HG02588 (cell line): ENCODE data around the gene ZNF511.
A peak's percentile ranks its signal among the peaks of the same experiment; 100 is the strongest.
"Not testable (repeated sequence)": the region's sequence is repeated elsewhere in the genome, so short reads cannot be mapped to it uniquely, and the experiment has no call there.

Experiments
- ATAC-seq: cut with Tn5 transposase; IDR thresholded peaks from one replicate; pipeline ENCODE4 v1.9.1; 2021; ENCODE audit warnings: mild to moderate bottlenecking, moderate library complexity; ENCODE audit not compliant: unreplicated experiment

ZNF511 gene

DNA sequence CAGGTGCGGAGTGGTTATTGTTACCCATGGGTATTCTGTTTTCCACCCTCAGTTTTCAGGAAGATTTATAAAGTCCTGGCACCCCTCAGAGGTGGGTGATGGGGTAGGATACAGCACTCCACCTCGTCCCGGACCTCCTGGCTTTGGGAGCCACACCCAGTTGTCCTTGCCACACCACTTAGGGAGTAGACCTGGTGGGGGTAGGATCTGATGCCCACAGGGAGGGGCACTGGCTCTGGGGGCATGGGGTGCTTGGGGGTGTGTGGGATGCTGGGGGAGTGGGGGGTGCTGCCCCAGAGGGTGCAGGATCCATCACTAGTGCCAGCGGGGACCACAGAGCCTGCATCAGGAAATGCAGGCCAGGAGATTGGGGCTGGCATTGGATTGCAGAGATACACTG, 4.5 kb downstream of the ZNF511 start:
- no peak for ATAC-seq

DNA sequence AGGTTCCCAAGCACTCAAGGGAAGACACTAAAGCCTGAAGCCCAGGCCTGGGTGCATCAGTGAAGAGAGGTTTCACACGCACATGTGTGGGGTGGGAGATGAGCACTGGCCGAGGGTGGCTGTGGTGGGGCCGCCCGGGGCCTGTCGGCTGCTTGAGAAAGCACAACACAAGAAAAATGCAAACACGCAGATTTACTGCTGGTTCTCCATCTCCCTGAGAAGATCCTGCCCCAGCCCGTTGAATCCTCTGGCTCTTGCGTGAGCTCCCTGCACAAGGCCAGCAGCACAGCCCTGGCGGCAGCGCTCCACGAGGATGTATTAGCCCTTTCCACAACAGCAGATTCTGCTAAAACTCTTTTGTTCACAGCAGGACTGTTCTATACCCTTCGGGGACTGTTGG, 6.2 kb downstream of the ZNF511 start:
- ATAC-seq = no peak

DNA sequence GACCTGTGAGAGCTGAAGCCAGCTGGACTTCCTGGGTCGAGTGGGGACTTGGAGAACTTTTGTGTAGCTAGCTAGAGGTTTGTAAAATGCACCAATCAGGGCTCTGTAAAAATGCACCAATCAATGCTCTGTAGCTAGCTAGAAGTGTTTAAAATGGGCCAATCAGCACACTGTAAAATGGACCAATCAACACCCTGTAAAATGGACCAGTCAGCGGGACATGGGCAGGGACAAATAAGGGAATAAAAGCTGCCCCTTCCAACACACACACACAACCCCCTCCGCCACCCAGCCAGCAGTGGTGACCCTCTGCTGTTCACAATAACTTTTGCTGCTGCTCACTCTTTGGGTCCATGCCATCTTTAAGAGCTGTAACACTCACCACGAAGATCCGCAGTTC, 7.1 kb downstream of the ZNF511 start:
- no peak for ATAC-seq

- ATAC-seq = no peak
Measured at GRCh38 chr10:133316266-133316665, 7.6 kb downstream of the ZNF511 start.

- no peak for ATAC-seq
Measured at GRCh38 chr10:133316732-133317131, 8.0 kb downstream of the ZNF511 start.

DNA sequence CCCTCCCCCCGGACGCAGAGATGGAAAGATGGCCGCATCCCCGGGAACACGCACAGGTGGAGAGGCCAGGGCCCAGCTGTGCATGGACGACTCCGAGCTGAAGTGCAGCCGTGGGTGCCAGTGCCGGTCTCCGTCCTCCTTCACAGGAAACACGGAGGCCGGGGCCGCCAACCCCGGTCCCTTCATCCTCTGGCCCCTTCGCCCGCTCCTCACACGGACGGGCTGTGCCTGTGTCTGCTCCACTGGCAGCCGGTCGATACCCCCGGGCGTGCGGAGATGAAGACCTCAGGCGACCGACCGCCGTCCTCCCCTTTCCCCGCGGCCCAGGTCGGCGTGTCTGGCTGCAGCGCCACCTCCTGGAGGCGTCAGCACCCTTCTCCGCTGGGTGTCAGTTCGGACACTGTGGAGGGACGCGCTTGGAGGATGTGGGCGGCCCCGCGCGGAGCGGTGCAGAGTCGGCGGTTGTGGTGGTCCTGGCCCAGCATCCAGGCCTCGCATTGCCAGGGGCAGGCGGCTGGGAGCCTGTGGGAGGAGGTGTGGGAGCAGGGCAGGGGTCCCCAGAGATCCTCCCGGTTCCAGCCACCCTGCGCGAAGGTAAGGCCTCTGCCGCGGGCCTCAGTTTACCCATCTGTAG, 9.9 kb downstream of the ZNF511 start:
- ATAC-seq = peak; percentile 74

DNA sequence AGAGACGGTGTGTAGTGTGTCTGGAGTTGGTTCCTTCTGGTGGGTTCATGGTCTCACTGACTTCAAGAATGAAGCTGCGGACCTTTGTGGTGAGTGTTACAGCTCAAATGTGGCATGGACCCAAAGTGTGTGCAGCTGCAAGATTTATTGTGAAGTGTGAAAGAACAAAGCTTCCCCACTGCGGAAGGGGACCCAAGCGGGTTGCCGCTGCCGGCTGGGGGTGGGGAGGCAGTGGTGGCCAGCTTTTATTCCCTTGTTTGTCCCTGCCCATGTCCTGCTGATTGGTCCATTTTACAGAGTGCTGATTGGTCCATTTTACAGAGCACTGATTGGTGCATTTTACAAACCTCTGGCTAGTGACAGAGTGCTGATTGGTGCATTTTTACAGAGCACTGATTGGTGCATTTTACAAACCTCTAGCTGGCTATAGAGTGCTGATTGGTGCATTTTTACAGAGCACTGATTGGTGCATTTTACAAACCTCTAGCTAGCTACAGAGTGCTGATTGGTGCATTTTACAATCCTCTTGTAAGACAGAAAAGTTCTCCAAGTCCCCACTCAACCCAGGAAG, 12.2 kb downstream of the ZNF511 start:
- not testable (repeated sequence) for ATAC-seq

DNA sequence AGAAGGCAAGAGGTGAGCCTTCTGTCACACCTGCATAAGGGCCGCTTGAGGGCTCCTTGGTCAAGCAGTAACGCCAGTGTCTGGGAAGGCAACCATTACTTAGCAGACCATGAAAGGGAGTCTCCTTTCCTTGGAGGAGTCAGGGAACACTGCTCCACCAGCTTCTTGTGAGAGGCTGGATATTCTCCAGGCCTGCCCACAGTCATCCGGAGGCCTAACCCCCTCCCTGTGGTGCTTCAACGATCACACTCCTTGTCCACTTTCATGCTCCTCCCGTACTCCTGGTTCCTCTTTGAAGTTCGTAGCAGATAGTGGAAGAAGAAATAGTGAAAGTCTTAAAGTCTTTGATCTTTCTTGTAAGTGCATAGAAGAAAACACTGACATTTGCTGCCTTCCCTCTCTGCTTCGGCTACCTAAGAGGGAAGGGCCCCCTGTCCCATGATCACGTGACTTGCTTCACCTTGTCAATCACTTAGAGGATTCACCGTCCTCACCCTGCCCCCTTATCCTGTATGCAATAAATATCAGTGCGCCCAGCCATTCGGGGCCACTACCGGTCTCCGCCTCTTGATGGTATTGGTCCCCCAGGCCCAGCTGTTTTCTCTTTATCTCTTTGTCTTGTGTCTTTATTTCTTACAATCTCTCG, 13.5 kb downstream of the ZNF511 start:
- ATAC-seq = not testable (repeated sequence)

GRCh38 chr10:133324198-133324792, 15.6 kb downstream of the ZNF511 start:
- no peak for ATAC-seq

DNA sequence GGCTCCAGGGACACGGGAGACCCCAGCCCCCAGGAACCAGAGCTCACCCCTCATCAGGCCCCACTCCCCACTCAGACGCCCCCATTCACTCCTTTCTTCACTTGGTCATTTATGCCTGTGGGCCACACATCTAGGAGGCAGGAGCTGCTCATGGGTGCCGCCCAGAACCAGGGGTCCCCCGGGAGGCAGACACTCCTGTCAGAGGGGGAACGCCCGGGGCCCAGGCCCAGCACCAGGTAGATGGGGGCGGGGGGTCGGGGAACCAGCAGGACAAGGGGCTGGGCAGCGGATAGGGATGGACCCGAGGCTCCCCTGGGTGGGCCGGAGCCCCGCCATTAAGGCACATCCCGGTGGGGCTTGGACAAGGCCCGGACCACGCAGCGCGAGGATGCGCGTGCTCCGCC, 16.1 kb downstream of the ZNF511 start:
- ATAC-seq = no peak

- ATAC-seq = no peak
Measured at GRCh38 chr10:133325440-133326222, 16.9 kb downstream of the ZNF511 start.

GRCh38 chr10:133326223-133326551, 17.5 kb downstream of the ZNF511 start:
- ATAC-seq = no peak

DNA sequence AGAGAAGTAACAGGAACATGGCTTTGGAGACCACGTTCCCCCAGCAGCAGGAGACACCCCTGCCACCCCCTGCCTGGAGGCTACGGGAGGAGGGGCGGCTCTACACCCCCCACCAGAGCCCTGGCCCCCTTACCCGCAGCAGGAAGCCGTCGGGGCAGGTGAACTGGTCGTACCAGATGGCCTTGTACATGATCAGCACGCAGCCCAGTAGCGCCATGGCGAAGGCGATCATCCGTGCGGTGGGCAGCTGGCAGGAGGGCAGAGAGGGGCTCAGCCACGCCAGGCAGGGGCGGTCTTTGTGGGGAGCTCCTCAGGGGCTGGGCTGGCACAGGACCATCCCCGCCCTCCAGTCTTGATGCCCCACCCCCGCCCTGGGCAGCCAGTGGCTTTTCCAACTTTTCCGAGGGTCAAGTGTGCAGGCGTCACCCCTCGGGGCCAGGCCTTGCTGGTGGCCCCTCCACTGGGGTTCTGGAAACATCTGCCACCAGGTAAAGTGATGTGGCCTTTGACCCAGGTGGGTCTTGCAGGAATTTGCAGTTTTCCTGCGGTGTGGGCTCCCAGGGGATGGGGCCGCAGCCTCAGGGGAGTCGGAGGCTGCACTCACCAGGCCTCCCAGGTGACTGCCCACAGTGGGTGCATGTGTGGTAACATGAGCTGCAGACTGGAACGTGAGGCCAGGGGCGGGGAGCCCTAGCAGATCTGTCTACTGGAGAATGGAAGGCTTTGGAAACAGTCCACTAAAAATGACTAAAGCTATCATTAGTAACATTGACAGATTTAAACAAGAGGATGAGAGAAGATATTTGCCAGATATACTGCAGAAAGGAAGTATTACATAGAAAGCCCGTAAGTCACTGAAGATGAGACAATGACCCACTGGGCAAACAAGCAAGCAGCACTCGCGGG, 18.3 kb downstream of the ZNF511 start:
- no peak for ATAC-seq

GRCh38 chr10:133327651-133328357, 19.1 kb downstream of the ZNF511 start:
- no peak for ATAC-seq

DNA sequence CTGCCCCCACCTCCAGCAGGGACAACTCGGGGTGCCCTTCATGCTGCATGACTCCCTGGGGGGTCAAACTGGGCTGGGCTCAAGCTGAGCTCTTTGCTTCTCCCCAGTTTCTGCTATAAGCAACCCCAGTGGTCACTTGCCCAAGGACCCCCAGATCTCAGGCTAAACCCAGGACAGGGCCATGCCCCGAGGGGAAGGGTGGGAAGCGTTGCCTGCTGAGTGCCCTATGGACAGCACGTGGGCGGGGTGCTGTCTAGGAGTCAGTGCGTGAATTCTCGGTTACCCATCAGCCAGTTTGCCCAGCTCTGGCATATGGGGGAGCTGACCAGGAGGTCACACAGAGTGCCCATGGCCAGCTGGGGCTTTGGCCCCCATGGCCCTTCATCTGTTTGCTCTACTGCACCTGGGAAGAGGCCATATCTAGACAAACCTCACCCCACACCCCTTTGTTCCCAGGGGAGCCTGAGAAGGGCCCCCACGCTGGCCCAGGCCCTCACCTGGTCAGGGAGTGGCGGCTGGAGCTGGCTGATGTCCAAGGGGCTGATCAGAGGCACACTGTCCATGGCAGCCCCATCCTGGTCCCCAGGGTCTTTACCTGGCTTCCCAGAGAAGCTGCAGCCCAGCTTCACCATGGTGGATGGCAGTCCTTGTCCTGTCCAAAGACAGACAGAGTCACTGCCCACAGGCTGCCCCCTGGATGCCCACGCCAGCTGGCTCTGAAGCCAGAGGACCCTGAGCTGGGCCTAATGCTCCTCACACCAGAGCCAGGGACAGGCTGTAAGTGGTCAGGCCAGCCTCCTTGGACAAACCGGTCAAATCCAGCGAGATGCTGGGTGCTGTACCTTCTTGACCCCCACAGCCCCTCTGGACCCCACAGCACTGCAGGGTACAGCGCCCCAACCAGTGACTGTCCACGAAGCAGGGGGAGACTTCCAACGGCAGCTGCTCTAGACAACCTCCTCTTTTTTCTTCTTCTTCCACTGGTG, 19.9 kb downstream of the ZNF511 start:
- ATAC-seq = no peak

DNA sequence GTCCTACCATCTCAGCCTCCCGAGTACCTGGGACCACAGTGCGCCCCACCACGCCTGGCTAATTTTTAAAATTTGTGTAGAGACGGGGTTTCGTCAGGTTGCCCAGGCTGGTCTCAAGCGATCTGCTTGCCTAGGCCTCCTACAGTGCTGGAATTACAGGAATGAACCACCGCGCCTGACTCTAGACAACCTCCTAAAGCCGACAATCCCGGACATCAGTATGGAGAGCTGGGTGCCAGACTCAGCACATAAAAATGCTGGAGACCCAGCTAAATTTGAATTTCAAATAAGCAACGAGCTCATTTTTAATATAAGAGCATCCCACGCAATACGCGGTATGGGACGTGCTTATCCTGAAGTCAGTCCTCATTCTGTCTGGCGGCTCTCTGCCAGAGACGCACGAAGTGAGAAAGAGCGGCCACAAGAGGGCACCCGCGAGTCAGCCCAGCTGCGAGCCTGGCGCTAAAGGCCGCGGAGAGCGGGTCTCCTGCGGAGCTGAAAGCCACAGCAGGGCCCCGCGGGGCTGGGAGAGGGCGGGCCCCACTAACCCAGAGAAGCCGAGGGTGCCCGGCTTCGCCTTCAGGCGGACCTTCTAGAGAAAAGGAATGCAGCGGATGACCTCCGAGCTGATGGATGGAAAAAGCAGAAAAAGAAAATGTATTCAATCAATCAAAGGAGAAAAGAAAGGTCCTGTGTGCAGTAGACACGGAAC, 20.9 kb downstream of the ZNF511 start:
- ATAC-seq = peak; percentile 71

DNA sequence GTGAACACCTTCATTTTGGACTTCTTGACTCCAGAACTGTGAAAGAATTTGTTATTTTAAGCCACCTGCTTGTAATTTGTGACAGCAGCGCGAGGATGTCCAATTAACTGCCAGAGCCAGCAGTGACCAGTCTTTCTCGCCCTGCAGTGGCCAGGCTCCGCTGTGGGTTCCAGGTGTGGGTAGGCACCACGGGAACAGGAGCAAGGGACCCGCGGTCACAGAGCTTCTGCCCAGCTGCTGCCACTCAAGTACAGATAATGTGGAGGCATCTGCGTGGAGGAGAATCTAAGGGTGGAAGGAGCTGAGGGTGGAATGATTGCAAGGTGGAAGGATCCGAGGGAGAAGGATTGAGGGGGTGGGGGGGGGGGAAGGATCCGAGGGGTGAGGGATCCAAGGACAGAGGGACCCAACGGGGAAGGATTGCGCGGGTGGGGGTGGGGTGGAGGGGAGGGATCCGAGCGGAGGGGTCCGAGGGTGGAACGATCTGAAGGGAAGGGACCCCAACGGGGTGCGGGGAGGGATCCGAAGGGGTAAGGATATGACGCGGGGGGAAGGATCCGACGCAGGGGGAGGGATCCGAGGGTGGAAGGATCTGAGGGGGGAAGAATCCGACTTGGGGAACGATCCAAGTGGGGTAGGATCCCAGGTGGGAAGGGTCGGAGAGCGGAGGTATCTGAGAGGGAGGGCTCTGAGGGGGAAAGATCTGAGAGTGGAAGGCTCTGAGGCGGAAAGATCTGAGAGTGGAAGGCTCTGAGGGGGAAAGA, 24.4 kb downstream of the ZNF511 start:
- ATAC-seq = no peak
